Endothelial cell of umbilical vein (primary cell): ENCODE results near the gene ZDHHC16.

Source experiments
- EZH2 ChIP-seq: IDR thresholded peaks from 2 replicates; pipeline ENCODE4 v1.6.1; 2012; ENCODE audit warnings: borderline replicate concordance, low read depth, mild to moderate bottlenecking, moderate library complexity, low read length, inconsistent platforms; ENCODE audit not compliant: severe bottlenecking
- MYC ChIP-seq: IDR thresholded peaks from one replicate; pipeline ENCODE4 v1.6.1; 2011; ENCODE audit warnings: mild to moderate bottlenecking, low read depth, low read length
- POLR2AphosphoS5 ChIP-seq: IDR thresholded peaks from 2 replicates; pipeline ENCODE4 v1.6.1; 2012; ENCODE audit warnings: low read depth, mild to moderate bottlenecking, control low read depth, low read length, moderate library complexity; ENCODE audit not compliant: insufficient read depth
- TF ChIP-seq, protein P1 (sequence below), 2 donors: IDR thresholded peaks; 1 replicate in 1 of 2; 2 replicates in 1 of 2; pipeline ENCODE4 v1.5.1; 2011; ENCODE audit warnings: low read length in 2 of 2, mild to moderate bottlenecking in 2 of 2, moderate library complexity in 2 of 2, control low read depth in 1 of 2, inconsistent platforms in 1 of 2, low read depth in 1 of 2; ENCODE audit not compliant: insufficient read depth in 1 of 2; ENCODE audit errors: extremely low read depth in 1 of 2

DNA sequence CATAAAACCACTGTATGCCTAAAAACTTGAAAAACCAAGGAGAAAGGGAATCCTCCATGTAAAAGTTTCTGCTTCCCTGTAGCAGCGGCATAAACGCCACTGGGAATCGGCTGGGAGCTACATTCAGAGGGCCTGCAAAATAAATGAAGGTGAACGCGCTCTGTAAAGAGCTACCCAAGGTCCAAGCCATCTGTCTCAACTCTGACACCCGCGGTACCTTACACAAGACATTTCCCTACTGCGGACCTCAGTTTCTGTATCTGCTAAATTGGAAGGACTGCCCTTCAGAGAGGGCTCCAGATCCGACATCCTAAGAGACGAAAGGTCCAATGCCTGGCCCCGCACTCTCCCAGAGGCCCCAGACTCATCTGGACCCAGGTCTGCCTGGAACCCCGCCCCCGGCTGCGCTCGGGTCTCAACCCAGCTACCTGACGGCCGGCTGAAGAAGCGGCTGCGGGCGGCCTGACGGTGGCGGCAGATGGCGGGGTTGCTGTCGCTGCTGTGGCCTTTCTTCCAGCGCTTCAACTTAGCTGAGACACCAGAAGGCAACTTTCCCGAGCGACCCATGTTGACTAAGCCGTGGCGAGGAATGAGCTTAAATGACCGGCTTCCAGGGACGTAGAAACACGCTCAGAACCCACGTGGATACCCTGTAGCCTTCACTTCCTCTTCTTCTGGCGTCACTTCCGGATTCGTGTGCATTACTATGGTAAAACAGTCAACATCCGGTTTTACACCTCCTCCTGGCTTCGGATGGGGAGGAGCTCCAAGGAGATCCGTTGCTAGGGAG lies 45.1 kb upstream of the ZDHHC16 start, which contains the start of gene RRP12:
- TF ChIP-seq POLR2AphosphoS5, result peak; percentile 41
- TF ChIP-seq, protein P1, sequence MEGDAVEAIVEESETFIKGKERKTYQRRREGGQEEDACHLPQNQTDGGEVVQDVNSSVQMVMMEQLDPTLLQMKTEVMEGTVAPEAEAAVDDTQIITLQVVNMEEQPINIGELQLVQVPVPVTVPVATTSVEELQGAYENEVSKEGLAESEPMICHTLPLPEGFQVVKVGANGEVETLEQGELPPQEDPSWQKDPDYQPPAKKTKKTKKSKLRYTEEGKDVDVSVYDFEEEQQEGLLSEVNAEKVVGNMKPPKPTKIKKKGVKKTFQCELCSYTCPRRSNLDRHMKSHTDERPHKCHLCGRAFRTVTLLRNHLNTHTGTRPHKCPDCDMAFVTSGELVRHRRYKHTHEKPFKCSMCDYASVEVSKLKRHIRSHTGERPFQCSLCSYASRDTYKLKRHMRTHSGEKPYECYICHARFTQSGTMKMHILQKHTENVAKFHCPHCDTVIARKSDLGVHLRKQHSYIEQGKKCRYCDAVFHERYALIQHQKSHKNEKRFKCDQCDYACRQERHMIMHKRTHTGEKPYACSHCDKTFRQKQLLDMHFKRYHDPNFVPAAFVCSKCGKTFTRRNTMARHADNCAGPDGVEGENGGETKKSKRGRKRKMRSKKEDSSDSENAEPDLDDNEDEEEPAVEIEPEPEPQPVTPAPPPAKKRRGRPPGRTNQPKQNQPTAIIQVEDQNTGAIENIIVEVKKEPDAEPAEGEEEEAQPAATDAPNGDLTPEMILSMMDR (IDR thresholded peaks at IDR 0.05; ENCODE audit: extremely low read depth in 1 of 2, insufficient read depth in 1 of 2, low read depth in 1 of 2, low read length in 2 of 2), result peak in 1 of 2 donors; percentile 5
- TF ChIP-seq MYC, result peak; percentile 55
- TF ChIP-seq EZH2, result no peak
